Erythroblast (primary cell): Measurements from ENCODE around the gene MYOCD.

ENCODE experiments used
- GATA1 ChIP-seq: IDR thresholded peaks from 2 replicates; pipeline ENCODE4 v1.6.1; 2011; ENCODE audit warnings: low read depth, mild to moderate bottlenecking, control low read depth, low read length, moderate library complexity
- POLR2A ChIP-seq: IDR thresholded peaks from 2 replicates; pipeline ENCODE4 v1.6.1; 2011; ENCODE audit warnings: mild to moderate bottlenecking, low read length

GRCh38 chr17:12789075-12789480 lies 123.4 kb downstream of the MYOCD start:
- TF ChIP-seq POLR2A (no peak), GATA1 (no peak)
